HG02938 (cell line): ENCODE data around the gene ZFYVE21.

Source experiments
- ATAC-seq: cut with Tn5 transposase; IDR thresholded peaks from one replicate; pipeline ENCODE4 v1.9.1; 2021; ENCODE audit warnings: mild to moderate bottlenecking, moderate library complexity; ENCODE audit not compliant: unreplicated experiment

Gene ZFYVE21

DNA sequence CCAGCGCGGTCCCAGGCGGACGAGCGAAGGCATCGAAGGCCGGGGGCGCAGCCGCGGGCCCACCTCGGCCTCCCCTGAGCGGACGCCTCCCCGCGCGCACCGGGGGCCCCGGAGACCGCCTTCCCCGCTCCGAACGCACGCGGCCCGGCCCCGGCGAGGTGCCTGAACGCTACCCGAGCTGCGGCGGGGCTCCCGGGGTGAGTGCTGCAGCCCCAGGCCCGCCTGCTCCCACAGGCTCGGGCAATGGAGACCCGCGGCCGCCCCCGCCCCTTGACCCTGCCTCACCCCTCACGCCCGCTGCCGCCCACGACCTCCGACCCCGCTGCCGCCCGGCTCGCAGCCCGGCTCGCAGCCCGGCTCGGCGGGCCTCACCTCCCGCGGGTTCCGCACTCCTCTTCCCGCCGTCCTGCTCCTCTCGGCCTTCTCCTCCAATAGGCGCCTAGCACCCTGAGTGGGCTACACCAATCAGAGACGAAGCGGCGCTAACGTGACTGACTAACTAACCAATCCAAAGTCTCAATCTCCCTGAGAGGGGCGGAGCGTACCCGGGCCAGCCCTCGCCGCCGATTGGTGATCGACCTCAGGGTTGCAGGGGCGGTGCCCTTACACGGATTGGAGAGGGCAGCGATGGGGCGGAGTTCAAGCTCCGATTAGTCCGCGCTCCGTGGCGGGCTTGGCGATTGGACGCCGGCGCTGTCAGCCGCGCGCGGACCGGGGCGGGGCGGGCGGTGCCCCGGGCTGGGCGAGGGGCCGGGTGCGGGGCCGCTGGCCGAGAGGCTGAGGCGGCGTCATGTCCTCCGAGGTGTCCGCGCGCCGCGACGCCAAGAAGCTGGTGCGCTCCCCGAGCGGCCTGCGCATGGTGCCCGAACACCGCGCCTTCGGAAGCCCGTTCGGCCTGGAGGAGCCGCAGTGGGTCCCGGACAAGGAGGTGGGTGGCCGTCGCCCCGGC lies at the start of gene ZFYVE21, which contains the start of gene XRCC3:
ZFYVE21 (plus strand) TSS at position 759 of the 949 bp plus-strand sequence; CDS start at position 791, 32 bp downstream.
XRCC3 (minus strand) TSS at position 400 of the 949 bp plus-strand sequence. CDS start 4,364 bp downstream, outside the sequence.
- peak; percentile 94 for ATAC-seq

DNA sequence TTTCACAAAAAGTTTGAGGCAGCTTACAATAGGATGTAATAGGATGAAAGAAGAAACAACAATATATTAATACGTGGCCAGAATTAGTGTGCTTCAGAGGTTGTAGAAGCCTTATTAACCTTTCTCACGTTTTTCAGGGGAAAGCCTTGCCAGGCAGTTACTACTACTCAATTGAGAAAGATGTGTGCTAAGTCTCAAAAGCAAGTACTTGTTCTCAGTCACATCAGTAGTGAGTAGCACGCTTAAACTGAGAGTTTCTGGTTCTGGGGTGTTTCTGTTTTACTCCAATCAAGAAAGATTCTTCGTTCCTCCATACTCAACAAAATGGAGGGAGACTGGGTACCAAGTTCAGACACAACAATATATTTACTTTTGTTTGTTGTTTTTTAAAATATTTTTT lies 47.9 kb upstream of the ZFYVE21 start:
- no peak for ATAC-seq

DNA sequence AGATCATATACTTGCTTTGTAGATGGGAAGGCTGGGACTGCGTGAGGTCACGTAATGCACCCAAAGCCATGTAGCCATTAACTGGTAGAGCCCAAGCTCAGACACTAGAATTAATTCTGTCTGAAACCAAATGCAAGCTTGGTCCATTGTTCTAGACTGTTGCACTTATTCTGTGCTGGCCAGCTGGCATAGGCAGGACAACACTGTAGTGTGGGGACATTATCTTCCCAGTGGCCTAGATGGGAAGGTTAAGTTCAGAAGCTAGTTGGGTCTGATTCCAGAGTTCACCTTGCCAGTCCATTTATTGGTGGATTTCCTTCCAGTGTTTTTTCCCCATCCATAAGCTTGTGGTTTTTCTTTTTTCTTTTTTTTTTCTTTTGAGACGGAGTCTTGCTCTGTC lies 47.5 kb upstream of the ZFYVE21 start:
- no peak for ATAC-seq

DNA sequence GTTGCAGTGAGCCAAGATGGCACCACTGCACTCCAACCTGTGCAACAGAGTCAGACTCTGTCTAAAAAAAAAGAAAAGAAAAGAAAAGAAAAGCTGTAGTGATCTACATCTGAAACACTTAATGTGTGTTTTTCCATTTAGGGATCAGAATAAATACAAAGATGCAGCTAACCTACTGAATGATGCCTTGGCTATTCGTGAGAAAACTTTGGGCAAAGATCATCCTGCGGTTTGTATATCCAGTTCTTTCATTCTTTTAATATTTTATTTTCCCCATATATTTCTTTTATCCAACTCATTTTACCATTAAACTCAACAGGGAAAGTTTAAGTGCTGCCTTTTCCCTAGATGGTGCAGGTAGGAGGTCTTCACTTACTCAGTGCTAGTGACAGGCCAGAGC lies 46.2 kb upstream of the ZFYVE21 start:
- ATAC-seq: no peak

DNA sequence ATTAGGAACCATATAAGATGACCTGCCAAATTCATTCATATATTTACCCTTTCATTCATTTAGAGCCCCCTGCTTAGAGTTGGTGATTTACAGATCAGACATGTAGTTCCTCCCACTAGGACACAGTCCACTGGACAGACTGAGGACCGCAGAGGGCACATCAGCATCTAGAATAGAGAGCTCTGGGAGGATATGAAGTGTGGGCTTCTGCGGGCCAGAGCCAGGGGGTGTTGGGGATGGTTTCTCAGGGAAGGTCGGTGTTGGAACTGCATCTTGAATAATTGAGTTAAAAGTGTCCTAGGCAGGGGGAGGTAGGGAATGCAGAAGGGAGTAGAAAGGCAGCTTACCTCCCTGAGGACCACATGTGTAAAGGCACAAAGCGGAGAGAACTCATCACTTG lies 43.7 kb upstream of the ZFYVE21 start:
- no peak for ATAC-seq

DNA sequence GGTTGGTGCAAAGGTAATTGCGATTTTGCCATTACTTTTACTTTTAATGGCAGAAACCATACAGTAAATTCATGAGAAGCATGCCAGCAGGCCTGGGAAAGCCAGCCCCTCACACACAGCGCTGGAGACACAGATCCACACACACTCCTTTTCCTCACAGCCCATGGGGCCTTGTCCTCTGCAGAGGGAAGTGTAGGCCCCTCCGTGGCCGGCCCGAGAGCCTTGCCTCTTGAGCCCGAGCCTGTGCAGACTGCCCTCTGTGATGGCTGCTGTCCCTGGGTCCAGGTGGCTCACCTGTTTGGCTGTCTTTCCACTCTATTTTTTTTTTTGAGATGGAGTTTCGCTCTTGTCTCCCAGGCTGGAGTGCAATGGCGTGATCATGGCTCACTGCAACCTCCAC lies 39.7 kb upstream of the ZFYVE21 start:
- no peak for ATAC-seq

DNA sequence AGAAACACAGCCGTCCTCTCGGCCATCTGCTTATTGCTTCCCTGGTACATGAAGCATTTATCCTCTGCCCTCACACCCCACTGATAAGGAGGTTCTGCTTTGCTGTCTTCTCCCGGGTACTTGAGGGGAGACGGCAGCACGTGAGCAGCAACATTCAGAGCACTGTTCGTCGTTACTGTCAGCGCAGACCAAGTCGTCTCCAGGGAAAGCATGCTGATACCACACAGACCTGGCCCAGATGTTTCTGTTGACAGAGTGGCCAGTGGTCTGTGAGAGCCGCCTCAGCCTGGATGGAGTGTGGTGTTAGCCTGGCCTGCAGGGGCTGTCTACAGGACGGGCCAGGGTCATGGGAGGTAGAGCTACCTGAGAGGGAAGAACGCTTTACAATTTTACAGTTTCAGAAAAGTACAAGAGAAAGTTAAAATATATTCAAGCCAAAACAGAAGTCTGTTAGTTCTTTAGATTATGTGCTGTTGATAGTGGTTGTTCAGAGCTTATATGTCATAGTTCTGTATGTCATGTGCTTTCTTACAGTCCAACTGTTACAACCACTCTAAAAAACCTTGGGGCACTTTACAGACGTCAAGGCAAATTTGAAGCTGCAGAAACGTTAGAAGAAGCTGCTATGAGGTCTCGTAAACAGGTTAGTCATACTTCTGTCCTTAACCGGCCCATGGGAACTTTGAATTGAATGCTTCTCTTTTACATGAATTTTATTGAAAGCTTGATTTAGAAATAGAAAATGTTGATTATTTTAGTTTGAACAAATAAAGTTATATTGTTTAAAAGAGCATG lies 38.5 kb upstream of the ZFYVE21 start:
- ATAC-seq: no peak

DNA sequence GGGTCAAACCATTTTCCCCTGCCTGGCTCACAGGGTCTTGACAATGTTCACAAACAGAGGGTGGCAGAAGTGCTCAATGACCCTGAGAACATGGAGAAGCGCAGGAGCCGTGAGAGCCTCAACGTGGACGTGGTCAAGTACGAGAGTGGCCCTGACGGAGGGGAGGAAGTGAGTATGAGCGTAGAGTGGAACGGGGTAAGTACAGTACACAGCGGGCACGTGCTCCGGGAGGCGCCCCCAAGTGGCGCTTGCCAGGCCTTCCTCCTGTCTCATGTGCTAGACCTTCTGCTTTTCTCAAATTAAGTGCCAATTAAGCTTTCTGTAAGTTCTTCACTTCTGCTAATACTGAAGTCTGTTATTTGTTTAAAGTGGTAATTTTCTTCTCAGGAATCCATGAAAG lies 36.3 kb upstream of the ZFYVE21 start:
- no peak for ATAC-seq

DNA sequence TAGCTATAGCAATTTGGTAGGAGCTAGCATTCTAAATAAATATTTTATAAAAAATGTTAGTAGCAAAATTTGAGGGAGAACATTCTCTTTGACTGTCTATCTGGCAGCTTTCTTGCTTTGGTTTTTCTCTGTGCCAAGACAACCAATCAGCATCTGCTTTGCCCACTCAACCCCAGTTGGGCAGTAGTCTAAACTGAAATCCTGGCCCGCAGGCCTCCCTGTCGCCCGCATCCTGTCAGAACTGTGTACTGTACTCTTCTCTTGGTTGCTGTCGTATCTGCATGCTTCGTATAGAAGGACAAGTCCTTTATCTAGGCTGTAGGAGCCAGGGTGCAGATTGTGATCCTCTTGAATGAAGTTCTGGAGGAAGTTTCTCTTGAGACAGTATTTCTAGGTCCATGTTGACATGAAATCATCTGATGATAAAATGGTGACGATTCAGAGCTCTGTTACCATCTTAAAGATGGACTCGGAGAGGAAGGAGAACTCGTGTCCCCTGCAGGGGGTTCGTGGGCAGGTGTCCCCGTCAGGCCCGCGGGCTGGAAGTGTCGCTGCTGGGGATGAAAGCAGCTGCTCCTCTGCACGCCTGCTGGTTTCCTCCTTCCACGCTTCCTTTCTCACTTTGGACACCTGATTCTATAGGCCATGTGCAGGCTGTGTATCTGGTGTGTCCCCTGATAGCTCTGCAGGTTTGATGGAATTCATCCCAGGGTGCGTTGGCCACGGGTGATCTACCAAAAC lies 34.9 kb upstream of the ZFYVE21 start:
- ATAC-seq: no peak

DNA sequence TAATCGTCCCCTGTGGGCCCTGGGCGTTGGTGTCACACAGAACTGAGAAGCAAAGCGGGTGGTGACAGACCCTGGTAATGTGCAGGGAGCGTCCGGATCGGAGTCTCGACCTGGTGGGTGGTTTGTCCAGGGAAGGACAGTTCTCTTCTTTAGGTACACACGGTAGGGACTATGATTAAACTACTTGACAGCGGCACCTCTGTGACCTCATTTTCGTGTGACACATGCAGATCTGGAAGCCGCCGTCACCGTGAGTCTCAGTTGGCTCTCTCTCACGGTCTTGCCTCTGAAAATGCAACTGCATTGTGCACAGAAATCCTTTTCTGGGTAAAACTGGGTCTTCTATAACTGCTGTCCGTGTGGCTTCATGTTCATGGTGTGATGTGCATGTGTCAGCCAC lies 32.5 kb upstream of the ZFYVE21 start:
- no peak for ATAC-seq

DNA sequence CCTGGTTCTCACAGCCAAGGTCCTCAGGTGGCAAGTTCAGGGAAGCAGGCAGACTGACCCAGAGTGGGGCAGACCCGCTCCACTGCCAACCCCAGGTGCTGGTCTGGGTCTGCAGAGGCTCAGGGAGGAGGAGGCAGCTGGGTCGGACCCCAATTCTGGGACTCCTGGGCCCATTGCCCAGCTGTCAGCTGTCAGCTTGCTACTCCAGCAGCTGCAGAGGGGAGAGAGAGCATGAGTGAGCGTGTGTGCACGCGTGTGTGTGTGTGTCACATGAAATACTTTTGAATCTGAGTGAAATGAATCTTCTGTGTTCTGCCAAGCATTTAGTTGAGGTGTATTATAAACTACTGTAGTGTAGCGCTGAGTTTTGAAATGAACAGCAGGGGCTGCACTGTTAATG lies 31.1 kb upstream of the ZFYVE21 start:
- ATAC-seq: no peak

DNA sequence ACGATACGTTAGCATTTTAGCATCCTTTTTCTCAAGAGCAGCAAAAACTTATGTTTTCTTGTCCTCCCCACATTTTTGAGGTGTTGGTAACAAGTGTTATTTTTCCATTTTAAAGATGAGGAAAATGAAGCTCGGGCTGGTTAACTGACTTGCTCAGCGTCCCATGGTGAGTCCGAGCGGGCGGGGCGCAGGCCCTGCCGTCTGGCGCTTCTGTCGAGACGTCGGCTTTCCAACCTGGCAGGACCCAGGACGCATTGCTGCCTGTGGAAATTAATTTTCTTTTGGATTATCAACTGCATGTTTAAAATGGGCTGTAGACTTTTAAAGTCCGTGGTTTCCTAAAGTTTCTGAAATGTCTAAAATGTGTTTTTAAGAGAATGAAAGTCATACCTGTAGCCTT lies 30.7 kb upstream of the ZFYVE21 start:
- ATAC-seq: no peak

DNA sequence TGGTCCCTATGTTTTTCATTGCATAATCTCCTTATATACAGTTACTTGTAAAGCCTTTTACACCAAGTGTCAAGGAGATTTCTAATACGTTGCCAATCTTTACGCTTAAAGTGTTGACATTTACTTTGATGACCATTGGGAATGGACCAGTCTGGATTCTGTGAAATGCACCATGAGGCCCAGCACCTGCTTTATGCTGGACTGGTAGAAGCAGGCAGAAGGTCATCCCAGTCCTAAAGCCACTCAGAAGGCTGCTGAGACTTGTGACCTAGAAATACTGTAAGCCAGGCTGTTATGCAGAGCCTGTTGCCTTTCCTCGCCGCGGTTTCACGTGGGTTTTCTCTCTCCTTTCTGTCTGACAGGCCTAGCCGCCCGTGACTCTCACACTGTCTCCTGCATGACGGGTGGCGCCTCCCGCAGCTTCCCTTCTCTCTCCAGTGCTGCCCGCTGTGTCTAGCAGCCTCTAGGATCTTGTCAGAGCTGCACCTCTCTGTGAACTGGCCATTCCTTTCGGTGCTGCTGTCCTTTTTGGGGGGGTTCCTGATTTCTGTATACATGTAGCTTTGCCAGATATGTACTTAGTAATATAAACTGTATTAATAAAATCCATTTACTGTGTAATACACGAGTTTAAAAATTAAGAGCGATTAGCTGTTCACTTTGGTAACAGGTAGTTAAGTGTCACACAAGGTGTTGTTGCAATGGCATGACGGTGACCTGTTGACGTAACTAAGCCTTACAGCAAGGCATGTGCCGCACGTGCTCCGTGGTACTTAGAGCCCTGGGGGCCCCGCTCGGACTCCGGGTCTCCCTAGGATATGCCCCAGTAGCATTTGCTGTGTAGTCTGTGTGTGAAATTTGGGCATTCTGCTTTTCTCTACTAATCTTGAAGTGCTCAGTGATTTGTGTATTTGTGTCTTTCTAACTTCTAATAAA lies 30.1 kb upstream of the ZFYVE21 start:
- no peak for ATAC-seq

DNA sequence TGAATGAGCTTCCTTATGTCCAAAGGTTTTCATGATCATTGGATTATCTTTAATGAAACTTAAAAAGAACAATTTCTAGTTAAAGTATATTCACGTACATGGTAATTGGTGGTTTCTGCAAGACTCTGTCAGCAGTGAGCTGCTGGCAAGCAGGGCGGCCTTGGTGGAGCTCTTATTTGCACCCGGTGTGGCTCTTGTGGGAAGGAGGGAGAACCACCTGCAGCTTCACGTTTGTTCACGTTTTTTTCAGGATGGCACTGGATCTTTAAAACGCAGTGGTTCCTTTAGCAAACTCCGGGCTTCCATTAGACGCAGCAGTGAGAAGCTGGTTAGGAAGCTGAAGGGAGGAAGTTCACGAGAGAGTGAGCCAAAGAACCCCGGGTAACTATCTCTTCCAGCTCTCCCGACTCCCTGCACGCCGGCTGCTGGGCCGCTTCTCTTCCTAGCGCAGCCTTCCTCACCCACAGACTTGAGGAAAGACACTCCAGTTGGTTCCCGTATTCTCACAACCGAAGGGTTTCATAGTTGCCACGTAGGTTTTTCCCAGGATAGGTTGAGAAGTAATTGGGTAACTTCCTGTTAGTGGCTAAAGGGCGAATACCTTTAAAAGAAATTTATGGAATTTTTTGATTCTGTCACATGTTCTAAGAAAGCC lies 28.7 kb upstream of the ZFYVE21 start:
- no peak for ATAC-seq

DNA sequence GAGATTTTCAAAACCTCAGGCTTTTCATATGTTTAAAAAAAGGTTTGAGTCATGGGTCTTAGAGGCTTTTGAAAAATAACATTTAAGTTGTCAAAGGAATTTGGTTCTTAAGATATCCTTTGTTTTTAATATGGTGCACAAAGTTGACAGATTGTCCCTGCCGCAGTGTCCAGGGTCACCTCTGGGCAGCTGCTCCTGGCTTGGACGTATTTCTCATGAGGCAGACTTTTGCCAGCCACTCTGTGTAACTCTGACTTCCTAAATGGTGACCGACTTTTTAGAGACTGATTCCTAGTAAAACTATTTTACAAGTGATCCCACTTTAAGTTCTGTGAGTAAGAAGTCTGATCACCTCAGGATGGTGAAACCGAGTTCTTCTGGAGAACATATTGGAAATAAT lies 27.9 kb upstream of the ZFYVE21 start:
- no peak for ATAC-seq

DNA sequence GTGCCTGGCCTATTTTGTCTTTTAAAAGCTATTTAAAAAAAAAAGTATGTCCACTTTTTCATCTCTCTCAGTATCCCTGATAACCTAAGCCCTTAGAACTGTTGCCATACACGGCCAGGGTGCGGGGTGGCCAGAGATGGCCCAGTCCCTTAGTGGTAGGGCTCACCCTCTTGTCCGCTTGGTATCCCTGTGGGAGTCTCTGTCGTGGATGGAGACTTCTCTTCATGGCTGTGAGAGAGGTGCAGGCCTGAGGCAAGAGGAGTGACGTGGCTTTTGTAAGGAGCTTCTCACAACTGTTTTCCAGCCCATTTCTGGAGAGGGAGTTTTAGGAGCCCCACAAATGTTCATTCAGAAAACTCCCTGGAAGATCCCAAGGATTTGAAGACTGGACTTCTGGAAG lies 27.2 kb upstream of the ZFYVE21 start:
- ATAC-seq: no peak

DNA sequence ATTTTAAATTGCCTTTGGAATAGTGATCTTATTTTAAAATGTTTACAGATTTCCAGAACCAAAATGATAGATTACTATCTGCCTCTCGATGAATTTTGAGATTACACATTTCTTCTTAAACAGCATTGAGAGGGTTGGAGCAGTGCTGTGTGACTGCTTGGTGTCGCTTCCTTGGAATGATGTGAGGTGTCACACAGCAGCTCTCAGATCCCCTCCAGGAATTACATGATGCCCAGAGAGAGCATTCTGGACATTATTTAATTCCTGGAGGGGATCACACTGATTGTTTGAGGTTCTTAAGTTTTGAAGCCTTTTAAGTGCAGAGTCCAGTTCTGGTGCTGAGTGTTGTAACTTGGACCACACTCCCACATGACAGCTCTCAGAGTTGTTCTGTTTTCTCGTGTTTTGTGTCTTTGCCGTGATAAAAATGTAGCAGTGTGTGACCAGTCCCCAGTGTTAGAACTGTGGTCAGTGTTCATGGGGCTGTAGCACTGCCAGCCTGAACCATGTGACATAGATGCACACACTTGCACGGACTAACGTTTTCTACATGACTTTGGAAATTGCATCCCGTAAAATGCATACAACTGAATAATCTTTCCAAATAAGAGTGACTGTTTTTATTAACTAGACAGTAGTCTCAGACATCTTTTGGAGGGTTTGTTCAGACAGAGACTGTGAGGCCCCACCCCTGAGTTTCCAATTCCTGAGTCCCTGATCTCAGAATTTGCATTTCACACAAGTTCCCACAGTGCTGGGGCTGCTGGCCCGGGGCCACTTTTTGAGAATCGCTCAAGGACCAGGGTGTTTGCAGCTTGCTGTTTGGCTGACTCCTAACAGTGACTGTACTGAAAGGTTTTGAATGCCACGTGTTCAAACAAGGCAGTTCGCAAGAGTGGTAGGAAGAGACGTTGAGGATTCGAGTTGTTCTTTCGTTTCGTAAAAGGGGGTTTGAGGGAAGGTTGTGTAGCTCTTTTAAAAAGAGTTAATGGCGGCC lies 26.4 kb upstream of the ZFYVE21 start:
- ATAC-seq: no peak

DNA sequence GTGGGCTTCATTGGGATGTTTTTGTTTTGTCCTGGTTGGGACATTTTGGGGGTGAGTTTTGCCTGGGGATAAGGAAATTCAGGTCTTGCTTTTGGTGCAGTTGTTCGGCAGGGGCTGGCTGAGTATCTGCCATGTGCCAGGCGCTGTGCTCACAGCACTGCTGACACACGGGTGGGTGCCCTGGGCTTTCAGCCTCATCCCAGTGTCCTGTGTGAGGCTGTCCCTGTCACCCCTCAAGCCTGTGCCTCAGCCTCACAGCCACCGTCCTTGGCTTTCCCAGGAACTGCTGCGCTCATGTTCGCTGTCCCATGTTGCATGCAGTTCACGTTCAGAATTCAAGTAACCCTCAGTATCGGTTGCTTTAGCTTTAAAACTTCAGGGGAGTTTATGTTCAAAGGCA lies 25.3 kb upstream of the ZFYVE21 start:
- no peak for ATAC-seq
